Sigmoid colon (tissue), 4 donors: ENCODE measurements around the gene SIAH2.

Experiments used
- EP300 ChIP-seq, 4 donors: sonication (generic); formaldehyde crosslinking; IDR thresholded peaks; one replicate each; pipeline ENCODE4 v1.6.1; 2017; ENCODE audit warnings: antibody characterized with exemption in 4 of 4
- TF ChIP-seq, protein P1 (sequence below), 4 experiments: fragments of 450-650 bp in 3 of 4; fragments of 200-600 bp in 1 of 4; IDR thresholded peaks; one replicate each; pipeline ENCODE4 v1.5.1; 2016 to 2019; ENCODE audit warnings: antibody characterized with exemption in 4 of 4, mild to moderate bottlenecking in 3 of 4, moderate library complexity in 2 of 4

DNA sequence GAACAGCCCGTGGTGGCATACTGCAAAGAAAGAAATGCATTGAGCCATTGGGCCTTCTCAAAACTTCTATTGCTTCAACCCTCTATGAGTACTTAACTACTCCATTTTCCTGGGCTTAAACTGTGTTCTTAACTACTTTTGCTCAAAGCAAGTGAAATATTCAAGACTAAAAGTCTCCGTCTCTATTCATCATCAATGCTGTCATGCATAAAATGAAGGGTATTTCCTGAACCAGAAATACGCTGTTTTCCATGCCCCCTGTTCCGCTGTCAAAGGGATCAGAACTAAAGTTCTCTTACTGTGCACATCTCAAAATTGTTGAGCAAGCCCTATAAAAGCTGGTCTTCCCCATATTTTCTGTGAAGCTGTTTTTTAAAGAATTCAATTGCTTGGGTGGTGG lies 20.3 kb downstream of the SIAH2 start:
- TF ChIP-seq, protein P1, sequence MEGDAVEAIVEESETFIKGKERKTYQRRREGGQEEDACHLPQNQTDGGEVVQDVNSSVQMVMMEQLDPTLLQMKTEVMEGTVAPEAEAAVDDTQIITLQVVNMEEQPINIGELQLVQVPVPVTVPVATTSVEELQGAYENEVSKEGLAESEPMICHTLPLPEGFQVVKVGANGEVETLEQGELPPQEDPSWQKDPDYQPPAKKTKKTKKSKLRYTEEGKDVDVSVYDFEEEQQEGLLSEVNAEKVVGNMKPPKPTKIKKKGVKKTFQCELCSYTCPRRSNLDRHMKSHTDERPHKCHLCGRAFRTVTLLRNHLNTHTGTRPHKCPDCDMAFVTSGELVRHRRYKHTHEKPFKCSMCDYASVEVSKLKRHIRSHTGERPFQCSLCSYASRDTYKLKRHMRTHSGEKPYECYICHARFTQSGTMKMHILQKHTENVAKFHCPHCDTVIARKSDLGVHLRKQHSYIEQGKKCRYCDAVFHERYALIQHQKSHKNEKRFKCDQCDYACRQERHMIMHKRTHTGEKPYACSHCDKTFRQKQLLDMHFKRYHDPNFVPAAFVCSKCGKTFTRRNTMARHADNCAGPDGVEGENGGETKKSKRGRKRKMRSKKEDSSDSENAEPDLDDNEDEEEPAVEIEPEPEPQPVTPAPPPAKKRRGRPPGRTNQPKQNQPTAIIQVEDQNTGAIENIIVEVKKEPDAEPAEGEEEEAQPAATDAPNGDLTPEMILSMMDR (IDR thresholded peaks at IDR 0.05): no peak
- TF ChIP-seq EP300 (IDR thresholded peaks at IDR 0.05): no peak
